SU-DHL-6 (cell line): ENCODE data around the gene ELMO2.

Source experiments
- EZH2phosphoT487 ChIP-seq: fragments of 200-600 bp; sonication (generic), shearing (Covaris generic); conservative IDR thresholded peaks from 2 replicates; pipeline ENCODE4 v1.6.1; 2018; ENCODE audit warnings: mild to moderate bottlenecking, antibody characterized with exemption, low read length, moderate library complexity, mixed read lengths
- TF ChIP-seq, protein P1 (sequence below): fragments of 200-600 bp; sonication (generic); IDR thresholded peaks from one replicate; pipeline ENCODE4 v1.5.1; 2017; ENCODE audit warnings: antibody characterized with exemption, mild to moderate bottlenecking, low read length, moderate library complexity; ENCODE audit not compliant: insufficient read depth, poor library complexity, severe bottlenecking

DNA sequence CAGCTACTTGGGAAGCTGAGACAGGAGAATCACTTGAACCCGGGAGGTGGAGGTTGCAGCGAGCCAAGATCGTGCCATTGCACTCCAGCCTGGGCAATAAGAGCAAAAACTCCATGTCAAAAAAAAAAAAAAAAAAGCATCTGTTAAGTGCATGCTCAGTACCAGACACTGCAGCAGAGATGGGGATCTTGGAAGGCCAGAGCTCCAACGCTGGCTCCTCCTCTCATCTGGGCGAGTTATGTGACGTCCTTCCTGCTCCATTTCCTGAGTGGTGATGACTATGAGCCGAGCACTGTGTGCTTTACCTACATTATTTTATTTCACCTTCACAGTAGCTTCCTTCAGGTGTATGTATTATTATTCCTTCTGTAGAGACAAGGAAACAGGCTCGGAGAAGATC, 59.6 kb downstream of the ELMO2 start:
- TF ChIP-seq, protein P1, sequence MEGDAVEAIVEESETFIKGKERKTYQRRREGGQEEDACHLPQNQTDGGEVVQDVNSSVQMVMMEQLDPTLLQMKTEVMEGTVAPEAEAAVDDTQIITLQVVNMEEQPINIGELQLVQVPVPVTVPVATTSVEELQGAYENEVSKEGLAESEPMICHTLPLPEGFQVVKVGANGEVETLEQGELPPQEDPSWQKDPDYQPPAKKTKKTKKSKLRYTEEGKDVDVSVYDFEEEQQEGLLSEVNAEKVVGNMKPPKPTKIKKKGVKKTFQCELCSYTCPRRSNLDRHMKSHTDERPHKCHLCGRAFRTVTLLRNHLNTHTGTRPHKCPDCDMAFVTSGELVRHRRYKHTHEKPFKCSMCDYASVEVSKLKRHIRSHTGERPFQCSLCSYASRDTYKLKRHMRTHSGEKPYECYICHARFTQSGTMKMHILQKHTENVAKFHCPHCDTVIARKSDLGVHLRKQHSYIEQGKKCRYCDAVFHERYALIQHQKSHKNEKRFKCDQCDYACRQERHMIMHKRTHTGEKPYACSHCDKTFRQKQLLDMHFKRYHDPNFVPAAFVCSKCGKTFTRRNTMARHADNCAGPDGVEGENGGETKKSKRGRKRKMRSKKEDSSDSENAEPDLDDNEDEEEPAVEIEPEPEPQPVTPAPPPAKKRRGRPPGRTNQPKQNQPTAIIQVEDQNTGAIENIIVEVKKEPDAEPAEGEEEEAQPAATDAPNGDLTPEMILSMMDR: no peak
- TF ChIP-seq EZH2phosphoT487: no peak
